ENCODE data around the gene NOTUM.
A peak's percentile ranks its signal among the peaks of the same experiment; 100 is the strongest.

NOTUM gene

DNA sequence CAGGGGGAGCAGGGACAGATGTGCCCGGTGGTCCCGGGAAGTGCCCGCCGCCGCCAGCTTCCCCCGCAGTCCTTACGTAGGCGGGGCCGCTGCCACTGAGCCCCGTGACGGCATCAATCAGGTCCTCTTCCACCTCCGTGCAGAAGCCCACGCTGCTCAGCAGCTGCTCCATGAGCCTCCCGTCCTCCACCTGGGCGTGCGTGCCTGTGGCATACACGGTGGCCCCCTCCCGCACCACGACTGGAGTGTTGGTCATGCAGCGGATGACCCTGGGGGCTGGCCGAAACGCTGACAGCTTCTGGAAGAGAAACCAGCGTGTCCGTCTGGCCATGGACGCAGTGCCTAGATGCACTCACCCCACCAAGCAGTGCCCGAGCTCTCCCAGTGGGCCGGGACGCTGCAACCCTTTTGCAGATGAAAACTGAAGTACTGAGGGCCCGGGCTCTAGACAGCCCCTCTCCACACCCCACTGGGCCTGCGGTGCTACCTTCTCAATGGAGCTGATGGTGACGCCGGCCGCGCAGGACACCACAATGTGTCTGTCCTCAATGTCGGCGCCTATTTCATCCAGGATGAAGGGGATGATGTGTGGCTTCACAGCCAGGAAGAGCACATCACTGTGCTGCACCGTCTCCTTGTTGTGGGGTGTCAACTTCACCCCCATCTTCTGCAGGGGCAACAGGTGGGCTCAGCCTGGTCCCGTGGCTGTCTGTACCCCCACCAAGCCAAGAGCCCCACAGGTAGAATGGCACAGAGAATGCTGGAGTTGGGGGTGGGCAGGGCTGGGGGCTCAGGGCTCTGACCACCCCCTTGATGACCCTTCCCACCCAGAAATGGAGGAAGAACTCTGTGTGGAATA is 25.9 kb downstream of the NOTUM start:
- DNase-seq, result no peak

GRCh38 chr17:81934098-81934757 is 26.8 kb downstream of the NOTUM start:
- no peak for DNase-seq

GRCh38 chr17:81933178-81933699 is 27.7 kb downstream of the NOTUM start:
- no peak for DNase-seq

DNA sequence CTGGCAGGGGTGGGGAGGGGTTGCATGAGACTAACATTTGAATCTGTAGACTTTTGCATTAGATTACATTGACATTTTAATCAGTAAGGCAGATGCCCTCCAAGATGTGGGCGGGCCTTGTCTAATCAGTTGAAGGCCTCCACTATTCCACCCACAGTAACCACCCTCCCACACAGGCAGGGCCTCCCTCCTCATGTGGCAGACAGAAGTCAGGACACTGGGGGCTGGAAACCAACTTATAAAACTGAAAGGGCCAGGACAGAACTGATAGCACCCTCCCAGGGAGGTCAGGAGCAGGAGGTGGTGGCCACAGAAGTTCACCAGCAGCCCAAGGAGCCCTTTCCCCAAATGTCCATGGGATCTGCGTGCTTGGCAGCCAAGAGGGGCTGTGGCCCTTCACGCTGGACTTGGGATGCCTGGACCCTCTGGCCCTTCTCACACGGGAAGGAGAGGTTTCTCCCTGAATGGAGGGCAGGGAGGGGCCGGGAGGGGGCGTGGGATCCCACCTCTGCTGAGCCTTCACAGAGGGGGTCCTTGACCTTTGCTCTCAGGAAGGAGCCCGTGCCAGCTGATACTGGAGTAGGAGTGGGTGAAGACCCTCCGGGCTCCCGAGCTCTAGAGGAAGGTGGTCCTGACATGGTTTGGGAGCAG is 28.5 kb downstream of the NOTUM start:
- no peak for DNase-seq

DNA sequence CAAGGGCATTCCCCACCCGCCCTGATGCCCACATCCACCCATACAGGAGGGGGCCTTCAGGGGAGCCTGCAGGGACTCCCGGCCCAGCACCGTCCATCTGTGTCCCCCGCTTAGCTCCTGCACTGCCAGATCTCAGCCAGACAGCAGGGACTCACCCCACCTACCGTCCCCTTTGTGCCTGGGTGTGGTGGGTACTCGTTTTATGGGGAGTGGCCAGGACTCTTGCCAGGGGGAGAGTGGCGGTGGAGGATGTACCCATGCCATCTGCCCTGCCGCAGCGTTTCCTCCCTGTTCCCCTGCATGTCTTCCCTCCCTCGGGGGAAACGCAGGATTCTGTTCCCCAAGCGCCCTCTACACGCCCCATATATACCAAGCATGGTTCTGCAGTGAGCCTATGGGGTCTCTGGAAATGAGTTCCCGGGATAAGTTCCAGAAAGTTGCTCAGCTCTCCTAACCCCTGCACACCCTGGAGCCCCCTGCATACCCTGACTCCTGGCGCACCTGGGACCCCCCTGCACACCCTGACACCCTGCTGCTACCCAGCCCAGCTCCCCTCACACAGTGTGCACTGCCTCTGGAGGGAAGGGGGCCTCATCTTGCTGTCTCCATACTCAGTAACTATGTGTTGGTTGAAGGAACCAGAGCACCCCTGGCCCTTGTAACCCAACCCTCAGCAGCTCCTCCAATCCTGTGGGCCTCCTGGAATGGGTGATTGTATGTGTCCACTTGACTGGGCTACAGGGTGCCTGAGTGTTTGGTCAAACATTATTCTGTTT is 29.2 kb downstream of the NOTUM start:
- no peak for DNase-seq

GRCh38 chr17:81931189-81931556 is 29.8 kb downstream of the NOTUM start:
- no peak for DNase-seq

DNA sequence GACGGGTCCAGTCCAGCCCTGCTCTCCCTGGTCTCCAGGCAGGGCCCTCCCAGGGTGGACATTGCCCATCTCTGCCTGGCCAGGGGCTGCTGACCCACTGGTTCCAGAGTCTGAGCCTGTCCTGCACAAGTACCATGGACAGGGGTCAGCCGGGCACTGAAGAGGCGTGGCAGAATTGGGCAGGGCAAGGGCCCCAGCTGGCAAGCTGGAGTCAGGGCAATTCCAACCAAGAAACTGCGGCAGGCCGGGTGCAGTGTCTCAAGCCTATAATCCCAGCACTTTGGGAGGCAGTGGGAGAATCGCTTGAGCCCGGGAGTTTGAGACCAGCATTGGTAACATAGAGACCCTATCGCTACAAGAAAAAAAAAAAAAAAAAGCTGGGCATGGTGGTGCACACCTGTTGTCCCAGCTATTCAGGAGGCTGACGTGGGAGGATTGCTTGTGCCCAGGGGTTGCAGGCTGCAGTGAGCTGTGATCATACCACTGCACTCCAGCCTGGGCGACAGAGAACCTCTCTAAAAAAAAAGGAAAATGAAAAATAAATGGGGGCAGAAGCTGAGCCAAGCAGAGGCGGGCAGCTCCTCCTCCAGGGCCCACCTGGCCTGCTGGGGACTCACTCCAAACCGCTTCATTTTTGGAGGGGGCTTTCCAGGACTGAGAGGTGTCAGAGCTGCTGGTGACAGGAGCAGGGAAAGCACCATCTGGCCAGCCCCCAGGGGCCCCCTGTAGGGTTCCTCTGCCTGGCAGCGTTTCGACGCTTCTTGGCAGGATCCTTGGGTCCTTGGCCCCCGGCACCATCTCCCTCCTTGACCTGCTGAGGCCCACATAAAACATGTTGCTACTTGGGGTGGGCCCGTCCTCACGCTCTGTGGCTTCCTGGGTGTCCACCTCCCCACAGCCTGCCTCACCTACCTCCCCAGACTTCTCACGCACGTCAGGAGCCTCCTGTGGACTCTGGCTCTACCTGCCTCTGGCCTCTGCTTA is 30.6 kb downstream of the NOTUM start:
- no peak for DNase-seq

DNA sequence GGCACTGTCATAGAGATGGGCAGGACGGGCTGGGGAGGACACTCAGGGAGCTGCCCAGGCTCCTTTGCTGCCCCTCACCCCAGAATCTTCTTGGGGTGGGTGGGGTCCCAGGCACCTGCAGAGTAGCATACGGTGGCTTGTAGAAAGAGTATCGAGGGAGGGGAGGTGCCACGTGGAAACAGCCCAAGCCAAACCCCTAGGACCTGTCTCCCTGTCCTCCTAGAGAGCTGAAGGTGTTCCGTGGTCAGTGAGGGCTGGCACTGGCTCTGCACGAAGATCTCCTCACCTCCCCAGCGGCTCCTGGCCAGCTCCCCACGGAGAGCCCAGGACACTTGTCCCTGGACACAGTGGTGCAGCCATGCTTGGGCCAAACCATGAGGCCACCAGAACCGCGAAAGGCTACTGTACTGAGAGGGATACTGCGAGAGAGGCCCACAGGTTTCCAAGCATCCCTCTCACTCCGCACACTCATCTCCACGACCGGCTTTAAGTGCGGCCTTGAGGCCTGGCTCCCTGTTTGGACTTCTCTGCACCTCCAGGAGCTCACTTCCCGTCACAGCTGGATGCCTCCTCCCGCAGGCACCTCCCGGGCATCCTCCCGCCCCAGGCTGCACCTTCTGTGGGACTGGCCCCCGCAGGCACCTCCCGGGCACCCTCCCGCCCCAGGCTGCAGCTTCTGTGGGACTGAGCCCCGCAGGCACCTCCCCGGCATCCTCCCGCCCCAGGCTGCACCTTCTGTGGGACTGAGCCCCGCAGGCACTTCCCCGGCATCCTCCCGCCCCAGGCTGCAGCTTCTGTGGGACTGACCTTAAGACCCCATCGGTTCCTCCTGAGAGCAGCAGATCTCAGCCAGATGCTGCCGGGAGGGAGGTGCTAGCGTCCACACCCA is 31.5 kb downstream of the NOTUM start:
- DNase-seq, result no peak

DNA sequence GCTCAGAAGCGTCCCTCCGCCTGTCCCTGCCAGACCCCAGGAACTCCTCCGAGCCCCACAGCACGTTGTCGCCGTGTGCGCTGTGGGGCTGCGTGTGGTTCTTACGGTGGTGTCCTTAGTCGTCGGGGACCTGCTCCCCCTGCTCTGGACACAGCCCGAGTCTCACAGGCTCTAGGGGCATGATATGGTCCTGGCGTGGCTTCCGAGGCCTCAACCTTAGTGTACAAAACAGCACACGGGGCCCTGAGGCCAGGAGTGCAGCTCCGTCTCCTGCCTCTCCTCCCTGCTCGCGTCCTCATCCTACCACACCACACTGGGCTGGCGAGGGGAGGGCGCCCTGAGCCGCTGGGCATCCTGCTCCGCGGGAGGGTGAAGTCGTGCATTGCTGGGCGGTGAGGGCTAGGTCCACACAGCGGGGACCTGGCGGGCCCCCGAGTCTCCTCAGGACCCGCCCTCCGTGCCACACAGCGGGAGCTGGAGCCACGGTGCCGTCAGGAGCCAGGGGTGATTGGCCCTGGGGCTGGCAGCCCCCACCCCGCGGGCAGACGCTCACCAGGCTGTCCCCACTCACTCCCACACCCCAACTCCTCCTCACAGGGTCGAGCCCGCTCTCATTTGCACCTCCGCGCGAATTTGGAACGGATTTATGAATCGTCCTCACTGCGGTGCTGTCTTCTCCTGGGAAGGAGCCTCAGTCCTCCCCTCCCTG is 32.3 kb downstream of the NOTUM start:
- DNase-seq, result no peak

- DNase-seq, result peak; percentile 92
Observed at GRCh38 chr17:81927653-81928543, 33.1 kb downstream of the NOTUM start, which contains the start of gene MAFG. Gene MAFG, minus strand, starts transcription at chr17:81927735. Its CDS starts 4,550 bp downstream, at chr17:81923185.

DNA sequence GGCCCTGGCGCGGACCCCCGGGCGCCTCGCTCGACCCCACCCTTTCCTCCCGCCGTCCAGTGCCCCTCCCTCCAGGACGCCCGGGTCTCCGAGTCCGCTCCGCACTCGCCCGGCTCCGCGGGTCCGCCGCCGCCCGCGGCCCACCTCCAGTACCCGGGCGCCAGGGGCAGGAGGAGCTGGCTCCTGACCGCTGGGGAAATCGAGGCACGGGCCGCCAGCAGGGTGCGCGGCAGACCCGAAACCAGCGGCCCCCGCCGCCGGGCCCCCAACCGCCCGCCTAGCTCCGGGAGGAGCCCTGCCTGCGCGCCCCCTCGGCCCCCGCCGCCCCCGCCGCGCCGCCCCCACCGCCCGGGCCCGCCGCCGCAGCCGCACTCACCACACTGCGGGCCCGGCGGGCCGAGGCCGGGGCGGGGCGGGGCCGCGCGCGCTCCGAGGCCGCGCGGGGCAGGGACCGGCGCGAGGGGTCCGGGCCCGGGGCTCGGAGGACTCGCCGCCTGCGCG is 33.8 kb downstream of the NOTUM start:
- no peak for DNase-seq

DNA sequence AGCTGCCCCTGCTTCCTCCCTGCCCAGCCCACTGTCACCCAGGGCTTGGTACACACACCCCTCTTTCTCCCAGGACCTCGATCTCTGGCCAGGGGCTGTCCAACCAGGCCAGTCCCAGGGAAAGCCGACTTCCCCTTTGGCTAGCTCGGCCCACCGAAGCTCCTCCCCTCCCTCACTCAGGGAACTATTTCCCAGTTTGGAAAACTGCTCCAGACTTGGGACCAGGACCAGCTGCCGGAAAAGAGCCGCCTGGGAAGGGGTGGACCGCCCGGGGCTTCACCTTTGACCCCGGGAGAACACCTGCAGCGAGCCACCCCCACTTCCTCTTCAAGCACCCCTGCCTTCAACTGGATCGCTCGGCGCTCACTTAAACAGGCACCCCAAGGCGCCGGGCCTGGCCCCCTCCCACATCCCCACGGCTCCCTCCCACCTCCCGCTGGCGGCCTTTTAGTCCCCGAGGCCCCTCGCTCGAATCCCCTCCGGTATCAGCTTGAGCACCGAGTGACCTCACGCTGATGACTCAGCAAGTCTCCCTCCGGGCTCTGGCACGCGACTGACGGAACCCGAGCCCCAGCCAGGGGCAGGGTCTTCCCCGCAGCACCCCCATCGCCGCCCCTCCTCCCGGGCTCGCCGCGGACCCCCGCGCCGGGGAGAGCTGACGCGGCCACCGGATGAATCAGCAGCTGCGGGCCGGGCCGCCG is 34.4 kb downstream of the NOTUM start:
- DNase-seq, result peak; percentile 70

DNA sequence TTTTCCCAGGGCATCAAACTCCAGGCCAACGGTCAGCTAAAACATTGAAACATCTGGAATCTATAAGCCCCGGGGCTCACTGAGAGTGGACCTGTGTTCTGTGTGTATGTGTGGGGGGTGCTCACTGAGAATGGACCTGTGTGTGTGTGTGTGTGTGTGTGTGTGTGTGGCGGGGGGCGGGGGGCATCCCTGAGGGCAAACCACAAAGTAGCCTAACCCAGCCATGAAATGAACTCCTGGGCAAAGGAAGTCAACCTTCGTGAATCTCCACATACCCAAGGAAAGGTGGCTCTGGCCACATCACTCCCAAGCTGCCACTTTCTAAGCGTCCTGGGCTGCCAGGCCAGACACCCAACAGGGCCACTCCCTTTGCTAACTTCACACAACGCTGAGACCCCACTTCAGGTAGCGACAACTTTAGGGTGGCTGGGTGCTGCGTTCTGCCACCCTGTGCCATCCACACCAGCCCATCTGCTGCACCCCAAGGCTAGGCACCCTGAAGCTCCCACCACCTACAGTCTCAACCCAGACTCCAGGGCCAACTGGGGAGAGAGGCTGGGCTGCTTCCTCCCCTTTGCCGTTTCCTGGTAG is 35.0 kb downstream of the NOTUM start:
- no peak for DNase-seq

DNA sequence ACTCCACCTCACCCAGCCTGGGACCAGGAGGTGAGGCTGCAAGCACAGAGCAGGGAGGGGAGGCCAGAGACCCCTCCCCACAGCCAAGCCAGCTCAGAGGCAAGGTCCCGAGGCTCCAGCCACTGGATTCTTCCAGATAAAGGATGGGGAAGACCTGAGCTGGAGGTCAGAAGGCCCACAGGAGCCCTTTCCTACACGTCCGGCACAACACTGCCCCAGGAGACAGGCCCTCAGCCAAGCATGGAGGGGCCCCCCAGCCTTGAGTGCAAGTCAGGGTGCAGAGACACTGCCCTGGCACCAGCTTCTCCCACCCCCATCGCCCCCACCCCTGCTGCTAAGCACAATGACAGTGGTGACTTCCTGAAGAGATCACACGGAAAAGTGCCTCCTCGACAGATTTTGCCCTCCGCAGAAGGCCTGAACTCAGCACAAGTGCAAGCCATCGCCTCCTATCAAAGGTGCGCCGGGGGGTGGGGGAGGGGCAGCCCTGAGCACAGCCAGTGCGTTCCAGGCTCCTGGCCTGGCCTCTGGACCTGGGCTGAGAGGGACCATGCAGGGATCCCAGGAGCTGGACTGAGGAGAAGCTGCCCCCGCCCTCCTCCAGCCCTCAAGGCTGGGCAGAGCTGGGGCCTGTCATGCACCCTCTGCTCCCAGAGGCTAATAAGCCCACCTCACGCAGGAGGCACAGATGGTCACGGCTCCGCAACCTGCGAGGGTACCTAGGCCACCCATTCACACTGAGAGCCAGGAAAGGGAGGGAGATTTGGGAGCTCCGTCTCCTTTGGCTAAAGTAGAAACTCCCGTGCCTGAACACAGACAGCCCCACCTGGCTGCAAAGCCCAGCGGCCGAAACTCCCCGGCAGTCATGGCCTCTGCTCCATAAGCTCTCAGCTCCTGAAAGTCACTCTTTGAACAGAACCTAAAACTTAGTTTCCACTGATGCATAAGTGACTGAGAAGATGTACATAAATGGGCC is 36.1 kb downstream of the NOTUM start:
- DNase-seq, result no peak

- no peak for DNase-seq
Observed at GRCh38 chr17:81923302-81924260, 37.4 kb downstream of the NOTUM start.

Measured in activated CD4-positive, alpha-beta T cell treated with anti-CD3 and anti-CD28 coated beads, Interleukin-2, amount 50 U/mL, for 16 hours (primary cell).